ENCODE data around the gene ZZZ3. TPM values are rescaled to one million over a fixed set of nuclear protein-coding genes. Genes with fewer than 3 reads are reported as not detected.

Gene ZZZ3
- total and polyA plus RNA-seq, 2 of the 8 experiments (the other 6 are each of a cell fraction or from before 2014, with no cell fraction given), result 12.8 to 54.6 TPM

- Histone ChIP-seq H3K27ac (ENCODE audit: low read depth, low read length) (no peak overlapping the region), H3K4me3 (ENCODE audit: extremely low read depth in 1 of 4, insufficient read depth in 2 of 4, low read depth in 3 of 4, low read length in 4 of 4) (peak overlapping the region; percentile 29 to 67 (median 34); a peak in 4 of 8 replicates), H2BK5ac (ENCODE audit: low read depth, low read length) (0 out of 2 replicates have a peak overlapping the region, but pooled peaks have one; percentile 30), H2BK15ac (ENCODE audit: low read length) (no peak overlapping the region), H2AK5ac (ENCODE audit: low read depth, low read length) (no peak overlapping the region), H3K27me3 (replicated peaks in 1 of 4; ENCODE audit: control insufficient read depth in 3 of 4, extremely low read depth in 1 of 4, insufficient read depth in 3 of 4, low read length in 3 of 4) (no peaks in the 10 kb centered on the region), H3K9me3 (ENCODE audit: insufficient read depth in 2 of 2, low read depth in 1 of 2, low read length in 1 of 2) (no peaks in the 10 kb centered on the region), H4K91ac (replicated peaks; ENCODE audit: insufficient read length, low read length) (no peak overlapping the region), H3K18ac (ENCODE audit: extremely low read depth, low read length) (no peak overlapping the region), H2AFZ (ENCODE audit: low read length) (no peak overlapping the region), H3K79me1 (ENCODE audit: low read depth, low read length) (no peaks in the 10 kb centered on the region), H3K79me2 (ENCODE audit: control insufficient read depth in 1 of 2, insufficient read depth in 2 of 2, low read length in 2 of 2) (peaks cover 0 to 4% of the 10 kb centered on the region in 2 experiments; a peak in 2 of 4 replicates), H2BK20ac (ENCODE audit: low read length) (no peak overlapping the region), H2BK120ac (replicated peaks; ENCODE audit: low read depth, low read length) (no peak overlapping the region), H4K20me1 (replicated peaks in 1 of 2; ENCODE audit: control insufficient read depth in 1 of 2, insufficient read depth in 2 of 2, low read length in 2 of 2) (no peaks in the 10 kb centered on the region), H3K23ac (ENCODE audit: insufficient read length) (no peak overlapping the region), H2BK12ac (ENCODE audit: low read depth, low read length) (0 out of 2 replicates have a peak overlapping the region, but pooled peaks have one; percentile 4), H3K56ac (replicated peaks; ENCODE audit: insufficient read length, low read depth, low read length) (no peak overlapping the region), H3K4ac (replicated peaks; ENCODE audit: insufficient read length, low read depth, low read length) (no peak overlapping the region), H3K4me2 (ENCODE audit: insufficient read depth in 1 of 2, low read depth in 2 of 2, low read length in 2 of 2) (peak overlapping the region; percentile 23 to 50; a peak in 3 of 4 replicates), H3K36me3 (ENCODE audit: control insufficient read depth in 2 of 4, insufficient read depth in 4 of 4, low read length in 3 of 4) (no peaks in the 10 kb centered on the region), H4K5ac (ENCODE audit: insufficient read length, low read depth, low read length) (no peak overlapping the region), H3K4me1 (replicated peaks in 1 of 4; ENCODE audit: control insufficient read depth in 3 of 4, insufficient read depth in 4 of 4, low read length in 3 of 4) (no peaks in the 10 kb centered on the region; a peak in 2 of 7 replicates), H3K14ac (ENCODE audit: insufficient read length) (no peak overlapping the region), H3K23me2 (ENCODE audit: low read depth, low read length) (peaks cover 4% of the 10 kb centered on the region), H3K9ac (replicated peaks in 1 of 4; ENCODE audit: extremely low read depth in 1 of 4, low read depth in 3 of 4, low read length in 3 of 4) (no peak overlapping the region), H4K8ac (ENCODE audit: extremely low read depth, insufficient read depth, low read length) (peak overlapping the region; percentile 92)
- POLR2A ChIA-PET (ENCODE audit: partially characterized antibody), result interaction anchor here (0.6 to 2.5 kb wide), 8 partner anchors 17 to 288 kb away, joined by 3 to 6 read pairs (median 3); partner anchors contain the start of gene NEXN
- CTCF ChIA-PET (ENCODE audit: partially characterized antibody), result interaction anchor here (0.6 to 1.2 kb wide), 4 partner anchors 17 to 213 kb away, joined by 3 to 6 read pairs (median 4); no protein-coding TSS in a partner anchor
- FAIRE-seq (no peak), DNase-seq (ENCODE audit: low read depth in 1 of 2, low spot score in 2 of 2) (peak in 1 of 2 experiments; percentile 76)
- 60% methylated on average over 13 of the region's 33 CpGs; no CpG with 5 or more reads in 1 of the 2 experiments for WGBS, 2 experiments (ENCODE audit: extremely low coverage in 1 of 2, insufficient coverage in 1 of 2, insufficient read length in 1 of 2, insufficient replicate concordance in 2 of 2, low coverage in 1 of 2, low lambda C conversion rate in 2 of 2, missing lambda C conversion rate in 1 of 2)
- TF ChIP-seq ASH2L (IDR thresholded peaks at IDR 0.05; ENCODE audit: low read length) (peak; percentile 60), RAD21 (IDR thresholded peaks at IDR 0.05 in 1 of 2, conservative IDR thresholded peaks at IDR 0.05 in 1 of 2; ENCODE audit: low read depth in 2 of 2, low read length in 2 of 2) (peak in 1 of 2 experiments; percentile 6; a peak in 1 of 4 replicates), BACH1 (IDR thresholded peaks at IDR 0.05; ENCODE audit: low read length) (no peak)
These were observed 4.5 kb upstream of the ZZZ3 start for GRCh38 chr1:77686796-77687518.

Measured in H1 (cell line).